ENCODE data around the gene CHIC2.
"Not testable (repeated sequence)": the region's sequence is repeated elsewhere in the genome, so short reads cannot be mapped to it uniquely, and the experiment has no call there.

The CHIC2 gene

DNA sequence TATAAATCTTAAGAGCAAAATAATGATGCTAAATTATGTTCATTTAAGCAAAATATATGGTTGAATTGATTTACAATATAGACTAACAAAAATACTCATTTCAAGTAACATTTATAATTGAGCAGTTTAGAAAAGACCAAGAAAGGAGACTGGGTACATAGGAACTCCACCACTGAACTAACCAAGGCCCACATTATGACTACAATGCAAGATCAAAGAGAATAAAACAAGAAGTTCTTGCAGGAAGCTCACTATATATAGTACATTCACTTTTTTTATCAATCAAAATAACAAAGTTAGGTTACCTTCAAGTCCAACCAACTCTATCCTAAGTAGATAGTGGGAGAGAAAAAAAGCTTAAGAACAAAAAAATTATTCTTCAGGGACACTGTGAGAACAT, 8.0 kb downstream of the CHIC2 start:
- DNase-seq = no peak

GRCh38 chr4:54055494-54055893, 8.9 kb downstream of the CHIC2 start:
- no peak for DNase-seq

DNA sequence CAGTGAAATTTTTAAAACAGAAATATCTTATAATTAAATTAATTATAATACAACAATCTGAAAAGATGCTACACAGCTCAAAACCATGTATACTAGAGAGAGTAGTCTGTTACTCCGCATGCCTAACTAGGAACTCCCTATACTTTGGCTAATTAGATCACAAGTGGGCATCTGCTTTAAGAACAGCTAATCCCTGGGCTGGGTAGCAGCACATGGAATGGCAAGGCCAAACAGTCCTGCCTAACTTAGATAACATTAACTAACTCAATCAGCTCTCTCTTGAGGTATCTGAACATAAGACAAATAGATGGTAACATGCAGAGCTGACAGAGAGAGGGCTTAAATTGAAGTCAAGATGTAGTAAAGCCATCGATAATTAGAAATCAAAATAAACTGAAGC, 9.9 kb downstream of the CHIC2 start:
- DNase-seq = no peak

DNA sequence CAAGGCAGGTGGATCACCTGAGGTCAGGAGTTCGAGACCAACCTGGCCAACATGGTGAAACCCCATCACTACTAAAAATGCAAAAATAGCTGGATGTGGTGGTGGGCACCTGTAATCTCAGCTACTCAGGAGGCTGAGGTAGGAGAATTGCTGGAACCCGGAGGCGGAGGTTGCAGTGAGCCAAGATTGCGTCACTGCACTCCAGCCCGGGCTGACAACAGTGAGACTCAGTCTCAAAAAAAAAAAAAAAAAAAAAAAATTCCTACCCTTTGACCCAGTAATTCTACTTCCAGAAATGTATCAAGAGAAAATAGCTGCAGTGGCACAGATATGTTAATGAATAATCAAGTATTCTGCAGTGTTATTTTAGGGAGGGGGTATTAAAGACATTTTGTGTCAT, 11.1 kb downstream of the CHIC2 start:
- DNase-seq = not testable (repeated sequence)

DNA sequence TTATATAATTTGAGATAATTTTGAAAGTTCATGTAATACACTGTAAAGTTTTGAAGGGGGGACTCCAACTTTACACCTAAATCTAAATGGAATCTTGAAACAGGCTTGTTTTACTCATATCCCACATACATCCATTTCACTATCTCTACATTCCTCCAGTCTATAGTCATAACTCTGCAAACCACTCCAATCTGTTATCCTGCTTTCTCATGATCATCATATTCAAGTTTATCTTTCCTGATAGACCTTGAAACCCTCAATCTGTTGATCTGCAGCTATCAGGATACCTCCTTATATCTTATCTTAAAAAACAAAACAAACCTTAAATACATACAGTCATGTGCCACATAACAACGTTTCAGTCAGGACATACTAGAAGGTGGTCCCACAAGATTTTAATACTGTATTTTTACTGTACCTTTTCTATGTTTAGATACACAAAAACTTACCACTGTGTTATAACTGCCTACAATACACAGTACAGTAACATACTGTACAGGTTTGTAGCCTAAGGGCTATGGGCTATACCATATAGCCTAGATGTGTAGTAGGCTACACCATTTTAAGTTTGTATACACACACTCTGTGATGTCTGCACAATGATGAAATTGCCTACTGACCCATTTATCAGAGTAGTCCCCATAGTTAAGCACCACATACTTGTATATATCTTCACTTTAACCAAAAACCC, 14.0 kb downstream of the CHIC2 start:
- no peak for DNase-seq

DNA sequence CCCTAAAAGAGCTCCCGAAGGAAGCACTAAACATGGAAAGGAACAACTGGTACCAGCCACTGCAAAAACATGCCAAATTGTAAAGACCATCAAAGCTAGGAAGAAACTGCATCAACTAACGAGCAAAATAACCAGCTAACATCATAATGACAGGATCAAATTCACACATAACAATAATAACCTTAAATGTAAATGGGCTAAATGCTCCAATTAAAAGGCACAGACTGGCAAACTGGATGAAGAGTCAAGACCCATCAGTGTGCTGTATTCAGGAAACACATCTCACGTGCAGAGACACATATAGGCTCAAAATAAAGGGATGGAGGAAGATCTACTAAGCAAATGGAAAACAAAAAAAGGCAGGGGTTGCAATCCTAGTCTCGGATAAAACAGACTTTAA, 20.8 kb downstream of the CHIC2 start:
- not testable (repeated sequence) for DNase-seq

DNA sequence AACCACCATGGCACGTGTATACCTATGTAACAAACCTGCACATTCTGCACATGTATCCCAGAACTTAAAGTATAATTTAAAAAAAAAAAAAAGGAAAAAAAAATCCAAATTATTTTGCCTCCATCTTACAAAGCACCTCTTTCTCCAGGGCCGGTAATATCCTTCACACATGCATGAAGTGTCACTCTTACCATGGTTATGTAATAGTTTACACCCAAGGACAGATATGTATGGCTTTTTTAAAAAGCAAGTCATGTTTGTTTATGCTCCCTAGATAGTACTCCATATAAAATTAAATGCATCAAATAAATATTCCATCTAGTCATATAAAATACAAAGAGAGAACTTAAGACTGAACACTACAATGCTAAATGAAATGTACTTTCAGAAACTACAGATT, 22.5 kb downstream of the CHIC2 start:
- no peak for DNase-seq

DNA sequence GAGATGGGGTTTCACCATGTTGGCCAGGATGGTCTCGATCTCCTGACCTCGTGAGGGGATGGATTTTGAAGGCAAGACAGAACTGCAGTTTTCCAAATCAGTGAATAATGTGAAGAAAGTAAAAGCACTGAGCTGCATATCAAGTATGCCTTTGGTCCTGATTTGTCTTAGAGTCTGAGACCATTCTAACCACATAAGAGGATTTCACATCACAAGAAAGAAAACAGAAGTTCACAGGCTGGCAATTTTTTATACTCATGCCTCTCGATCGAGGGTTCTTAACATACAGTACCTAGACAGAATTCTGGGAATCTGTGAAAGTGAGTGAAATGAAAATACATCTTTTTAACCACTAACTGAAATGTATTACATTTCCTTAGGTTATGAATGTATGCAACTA, 23.3 kb downstream of the CHIC2 start:
- no peak for DNase-seq

DNA sequence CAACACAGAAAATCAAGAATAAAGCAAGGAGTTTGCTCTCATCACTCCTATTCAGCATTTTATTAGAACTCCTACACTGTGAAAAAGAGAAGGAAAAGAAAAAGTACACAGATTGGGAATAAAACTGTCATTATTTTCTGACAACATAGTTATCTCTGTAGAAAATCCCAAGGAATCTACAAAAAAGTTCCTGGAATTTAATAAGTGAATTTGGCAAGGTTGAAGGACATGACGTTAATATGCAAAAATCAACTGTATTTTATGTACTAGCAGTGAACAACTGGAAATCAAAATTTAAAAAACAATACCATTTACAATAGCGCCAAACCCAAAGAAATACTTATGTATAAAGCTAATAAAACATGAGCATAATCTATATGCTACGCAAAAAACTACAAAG, 26.3 kb downstream of the CHIC2 start:
- no peak for DNase-seq

DNA sequence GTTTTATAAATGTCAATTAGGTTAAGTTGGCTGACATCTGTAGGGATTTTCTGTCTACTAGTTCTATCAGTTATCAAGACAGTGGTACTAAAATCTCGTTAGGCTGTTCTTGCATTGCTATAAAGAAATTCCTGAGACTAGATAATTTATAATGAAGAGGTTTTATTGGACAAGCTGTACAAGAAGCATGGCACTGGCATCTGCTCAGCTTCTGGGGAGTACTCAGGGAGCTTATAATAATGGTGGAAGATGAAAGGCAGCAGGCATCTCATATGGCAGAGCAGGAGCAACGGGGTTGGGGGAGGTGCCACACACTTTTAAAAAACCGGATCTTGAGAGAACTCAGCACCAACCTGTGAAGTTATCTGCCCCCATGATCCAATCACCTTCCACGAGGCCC, 28.2 kb downstream of the CHIC2 start:
- DNase-seq = no peak

DNA sequence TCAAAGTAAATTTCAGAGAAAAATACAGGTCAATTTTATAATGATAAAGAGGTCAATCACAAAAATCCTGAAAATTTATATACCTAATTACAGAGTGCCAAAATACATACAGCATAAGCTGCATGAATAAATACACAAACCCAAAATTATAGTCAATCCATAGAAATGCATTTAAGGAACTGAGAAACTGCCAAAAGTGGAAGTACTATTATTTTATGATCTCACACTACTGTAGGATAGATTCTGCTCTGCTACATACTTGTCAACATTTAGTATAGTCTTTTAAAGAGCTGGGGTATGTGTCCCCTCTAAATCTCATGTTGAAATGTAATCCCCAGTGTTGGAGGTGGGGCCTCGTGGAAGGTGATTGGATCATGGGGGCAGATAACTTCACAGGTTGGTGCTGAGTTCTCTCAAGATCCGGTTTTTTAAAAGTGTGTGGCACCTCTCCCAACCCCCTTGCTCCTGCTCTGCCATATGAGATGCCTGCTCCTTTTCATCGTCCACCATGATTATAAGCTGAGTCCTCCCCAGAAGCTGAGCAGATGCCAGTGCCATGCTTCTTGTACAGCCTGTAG, 31.8 kb downstream of the CHIC2 start:
- DNase-seq = no peak

GRCh38 chr4:54027311-54027710, 37.1 kb downstream of the CHIC2 start:
- no peak for DNase-seq

- no peak for DNase-seq
Measured at GRCh38 chr4:54025582-54025981, 38.8 kb downstream of the CHIC2 start.

GRCh38 chr4:54023019-54023418, 41.4 kb downstream of the CHIC2 start:
- DNase-seq = not testable (repeated sequence)

DNA sequence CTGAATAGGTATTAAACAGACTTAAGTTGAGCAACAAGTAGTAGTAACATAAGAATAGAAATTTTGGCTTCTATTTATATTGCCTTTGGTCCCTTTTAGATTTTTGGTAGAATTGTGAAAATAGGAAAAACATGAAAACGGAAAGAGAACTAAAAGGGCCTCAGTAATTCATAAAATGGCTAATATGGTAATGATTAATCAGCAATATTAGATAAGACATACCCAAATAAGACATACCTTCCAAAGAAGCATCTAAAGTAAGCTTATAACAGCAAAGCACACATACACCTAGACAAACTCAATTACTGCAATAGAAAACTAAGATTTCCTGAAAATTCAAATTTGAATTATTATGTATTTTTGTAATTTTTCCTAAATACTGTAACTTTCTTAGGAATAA, 46.4 kb downstream of the CHIC2 start:
- no peak for DNase-seq

DNA sequence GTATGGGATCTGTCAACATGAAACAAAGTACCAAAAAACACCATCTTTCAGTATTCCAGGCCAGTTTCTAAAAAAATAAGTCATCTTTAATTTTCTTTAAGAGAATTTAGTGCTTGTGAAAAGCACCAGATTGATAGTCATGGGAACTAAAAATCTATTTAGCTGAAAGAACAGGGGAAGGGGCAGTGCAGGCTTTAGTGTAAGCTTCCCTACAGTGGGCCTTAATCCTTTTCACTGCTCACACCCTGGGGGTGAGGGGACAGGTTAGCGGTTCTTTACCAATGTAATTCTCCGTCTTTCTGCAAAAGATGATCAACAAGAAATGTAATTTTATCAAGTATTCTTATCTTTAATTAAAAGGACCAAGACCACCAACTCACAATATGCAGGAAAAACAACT, 47.1 kb downstream of the CHIC2 start:
- DNase-seq = no peak

- no peak for DNase-seq
Measured at GRCh38 chr4:54016504-54016903, 47.9 kb downstream of the CHIC2 start.

DNA sequence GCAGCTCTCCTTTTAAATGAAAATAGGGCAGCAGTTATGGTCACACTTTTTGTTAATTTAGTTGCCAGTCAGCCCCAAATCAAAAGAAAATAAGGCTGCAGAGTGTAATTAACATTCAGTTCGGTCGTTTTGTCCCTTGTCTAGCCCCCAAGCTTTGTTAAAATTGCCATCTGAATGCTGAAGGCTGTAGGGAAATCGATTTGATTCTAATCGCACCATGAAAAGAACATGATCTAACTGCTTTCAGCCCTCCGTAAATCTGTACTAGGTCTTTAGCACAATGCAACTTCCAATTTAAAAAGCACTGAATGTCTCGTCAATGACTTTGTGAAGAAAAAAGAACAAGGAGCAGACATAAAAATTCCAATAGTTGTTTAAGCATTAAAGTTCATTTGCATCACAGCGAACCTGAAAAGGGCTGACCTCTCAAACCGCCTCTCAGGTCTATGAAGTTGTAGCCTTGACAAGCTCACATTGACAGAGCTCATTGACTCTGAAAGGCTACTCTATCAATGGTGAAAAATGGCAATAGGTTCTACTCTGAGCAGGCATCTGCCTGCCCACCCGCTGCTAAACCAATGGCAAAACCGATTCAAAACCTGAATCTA, 48.9 kb downstream of the CHIC2 start:
- DNase-seq = no peak

- no peak for DNase-seq
Measured at GRCh38 chr4:54014666-54015160, 49.7 kb downstream of the CHIC2 start.

- DNase-seq = no peak
Measured at GRCh38 chr4:54011201-54011600, 53.2 kb downstream of the CHIC2 start.

GRCh38 chr4:54006755-54007154, 57.6 kb downstream of the CHIC2 start:
- no peak for DNase-seq

- DNase-seq = no peak
Measured at GRCh38 chr4:54005475-54005874, 58.9 kb downstream of the CHIC2 start.

GRCh38 chr4:54004463-54004862, 59.9 kb downstream of the CHIC2 start:
- DNase-seq = no peak

DNA sequence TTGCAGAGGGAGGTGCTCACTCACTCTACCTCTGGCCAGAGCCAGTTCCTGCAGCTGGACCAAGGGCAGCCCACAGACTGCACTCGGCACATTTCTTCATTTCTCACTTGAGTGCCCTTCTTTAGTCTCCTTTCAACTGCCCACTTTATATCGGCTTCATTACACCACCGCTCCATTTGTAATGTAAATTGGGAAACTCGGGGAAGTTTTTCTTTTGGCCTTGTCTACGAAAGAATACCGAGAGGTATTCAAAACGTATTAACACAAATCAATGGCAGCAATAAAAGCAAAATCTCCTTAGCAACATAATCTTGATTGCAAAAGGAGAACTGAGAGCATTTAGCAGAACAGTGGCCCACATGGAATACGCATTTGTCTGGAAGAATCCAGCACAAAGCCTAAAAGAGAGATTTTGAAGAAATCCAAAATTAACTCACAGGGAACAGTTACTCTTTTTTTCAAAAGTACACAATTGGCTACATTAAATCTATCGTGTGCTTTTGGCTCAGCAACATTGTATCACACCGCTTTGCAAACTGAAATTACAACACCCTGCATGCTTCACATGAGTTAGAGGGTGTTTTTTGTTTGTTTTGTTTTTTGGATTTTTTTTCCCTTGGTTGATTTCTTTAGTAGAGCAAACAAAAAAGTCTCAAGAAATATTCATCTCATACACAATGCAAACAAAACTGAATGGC, 62.6 kb downstream of the CHIC2 start:
- DNase-seq = no peak

Measured in NCI-H1694 (cell line).